CD4-positive, CD25-positive, alpha-beta regulatory T cell (primary cell): ENCODE data around the gene FCGR3A. TPM values are rescaled to one million over a fixed set of nuclear protein-coding genes. Genes with fewer than 3 reads are reported as not detected.
"Not testable (repeated sequence)": the region's sequence is repeated elsewhere in the genome, so short reads cannot be mapped to it uniquely, and the experiment has no call there.

ENCODE experiments used
- ATAC-seq, 2 donors: fragments of 150-1000 bp; cut with Tn5 transposase; one replicate each; pipeline ENCODE4 v1.10.0; 2021; ENCODE audit warnings: low read depth in 2 of 2, moderate number of reproducible peaks in 2 of 2, moderate library complexity in 1 of 2
- DNase-seq, 3 donors: peaks; one replicate each; pipeline versions ENCODE4 v3.0.0 to v3.0.0-alpha.2; 2012 to 2022; ENCODE audit warnings: mixed read lengths in 1 of 3
- H3K27ac ChIP-seq: one replicate; pipeline ENCODE4 v1.7.0; 2013; ENCODE audit warnings: mild to moderate bottlenecking, low read length; ENCODE audit not compliant: insufficient read depth, poor library complexity, severe bottlenecking
- H3K27me3 ChIP-seq: one replicate; pipeline ENCODE4 v1.7.0; 2013; ENCODE audit warnings: low read length; ENCODE audit not compliant: control insufficient read depth, insufficient read depth
- H3K36me3 ChIP-seq: one replicate; pipeline ENCODE4 v1.7.0; 2013; ENCODE audit warnings: mild to moderate bottlenecking, low read length, moderate library complexity; ENCODE audit not compliant: control insufficient read depth, insufficient read depth
- H3K4me1 ChIP-seq: 2 replicates; pipeline ENCODE4 v1.7.0; 2013; ENCODE audit warnings: mild to moderate bottlenecking, low read length; ENCODE audit not compliant: insufficient read depth, control insufficient read depth, poor library complexity, severe bottlenecking
- H3K4me3 ChIP-seq: one replicate; pipeline ENCODE4 v1.7.0; 2013; ENCODE audit warnings: low read depth, mild to moderate bottlenecking, low read length, moderate library complexity
- H3K9me3 ChIP-seq, 2 experiments: 1 replicate in 1 of 2; 2 replicates in 1 of 2; pipeline ENCODE4 v1.7.0; 2013; ENCODE audit warnings: low read length in 2 of 2, mild to moderate bottlenecking in 1 of 2, moderate library complexity in 1 of 2; ENCODE audit not compliant: control insufficient read depth in 2 of 2
- H3K27ac Mint-ChIP-seq, 3 donors: one replicate each; pipeline ENCODE4 v1.8.0; 2020 to 2022; ENCODE audit warnings: mild to moderate bottlenecking in 3 of 3, mixed read lengths in 3 of 3, moderate library complexity in 2 of 3
- H3K27me3 Mint-ChIP-seq: one replicate; pipeline ENCODE4 v1.8.0; 2022; ENCODE audit warnings: mild to moderate bottlenecking, mixed read lengths
- H3K36me3 Mint-ChIP-seq: one replicate; pipeline ENCODE4 v1.8.0; 2020; ENCODE audit warnings: mixed read lengths
- H3K4me1 Mint-ChIP-seq, 4 donors: one replicate each; pipeline ENCODE4 v1.8.0; 2020 to 2022; ENCODE audit warnings: mixed read lengths in 4 of 4, mild to moderate bottlenecking in 1 of 4
- H3K4me3 Mint-ChIP-seq, 4 donors: one replicate each; pipeline ENCODE4 v1.8.0; 2020 to 2022; ENCODE audit warnings: mild to moderate bottlenecking in 4 of 4, mixed read lengths in 4 of 4, moderate library complexity in 3 of 4
- H3K9me3 Mint-ChIP-seq, 7 donors: one replicate each; pipeline ENCODE4 v1.8.0; 2020 to 2022; ENCODE audit warnings: mixed read lengths in 7 of 7, mild to moderate bottlenecking in 3 of 7, moderate library complexity in 2 of 7
- polyA plus RNA-seq, 4 donors: library from polyadenylated mRNA; unstranded; fragments of 300-500 nt; fragmentation: Illumina TruSeq; gene quantifications; one replicate each; pipeline ENCODE4 v1.2.3, GENCODE V29; 2021
- total RNA-seq: library from RNA; stranded (reverse); gene quantifications from one replicate; pipeline ENCODE4 v1.2.3, GENCODE V29; 2022

FCGR3A gene
- total and polyA plus RNA-seq, 5 donors from 2014 or later, result 0.52 to 0.83 (median 0.79) TPM; not detected in 2

DNA sequence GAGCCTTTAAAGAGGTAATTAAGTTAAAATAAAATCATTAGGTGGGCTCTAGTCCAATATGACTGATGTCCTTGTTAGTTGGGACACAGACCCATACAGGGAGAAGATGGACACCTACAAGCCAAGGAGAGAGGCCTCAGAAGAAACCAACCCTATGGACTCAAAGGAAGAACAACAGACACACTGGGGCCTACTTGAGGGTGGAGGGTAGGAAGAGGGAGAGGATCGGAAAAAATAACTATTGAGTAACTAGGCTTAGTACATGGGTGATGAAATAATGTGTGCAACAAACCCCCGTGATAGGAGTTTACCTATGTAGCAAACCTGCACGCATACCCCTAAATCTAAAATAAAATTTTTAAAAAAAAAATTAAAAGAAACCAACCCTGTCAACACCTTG, 4.7 kb upstream of the FCGR3A start:
- not testable (repeated sequence) for H3K36me3 ChIP-seq, H3K4me1 ChIP-seq, ATAC-seq, H3K27ac ChIP-seq, H3K36me3 Mint-ChIP-seq, H3K4me3 ChIP-seq, H3K4me3 Mint-ChIP-seq, DNase-seq, H3K27me3 Mint-ChIP-seq, H3K9me3 ChIP-seq, H3K27me3 ChIP-seq, H3K9me3 Mint-ChIP-seq
- Mint-ChIP-seq H3K4me1 (peaks cover 0 to 12% (median 5%) of the 10 kb centered on the region in 4 donors), H3K27ac (peak overlapping the region in 1 of 3 donors; percentile 20)

- H3K4me3 Mint-ChIP-seq, H3K27ac Mint-ChIP-seq, H3K36me3 ChIP-seq, H3K4me1 ChIP-seq, H3K27ac ChIP-seq, H3K36me3 Mint-ChIP-seq, H3K9me3 ChIP-seq, H3K9me3 Mint-ChIP-seq, H3K4me3 ChIP-seq, ATAC-seq, H3K27me3 Mint-ChIP-seq, DNase-seq, H3K27me3 ChIP-seq: not testable (repeated sequence)
- H3K4me1 Mint-ChIP-seq, result peaks cover 0 to 12% (median 5%) of the 10 kb centered on the region in 4 donors
Observed at GRCh38 chr1:161553631-161554030, 4.0 kb upstream of the FCGR3A start.

DNA sequence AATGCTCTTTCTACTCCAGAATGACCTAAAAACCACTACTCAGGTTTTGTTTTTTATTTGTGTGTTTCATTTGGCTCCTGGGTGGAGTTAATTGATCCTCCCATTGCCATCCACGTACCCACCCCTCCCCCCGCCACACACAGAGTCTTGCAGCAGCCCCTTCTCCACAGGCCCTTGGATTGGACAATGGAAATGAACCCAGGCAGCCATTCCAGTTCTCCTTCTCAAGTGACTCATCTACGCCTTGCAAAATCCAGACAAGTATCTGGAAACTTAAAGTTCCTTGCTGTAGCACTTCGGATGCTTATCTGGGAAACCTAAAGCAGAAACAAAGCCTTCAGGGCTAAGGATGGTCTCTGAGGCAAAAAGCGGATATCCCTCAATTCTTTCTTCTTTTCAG, 1.3 kb upstream of the FCGR3A start:
- not testable (repeated sequence) for ATAC-seq, H3K27ac ChIP-seq, H3K36me3 ChIP-seq, H3K27me3 ChIP-seq, H3K9me3 ChIP-seq, H3K27ac Mint-ChIP-seq, H3K27me3 Mint-ChIP-seq, H3K36me3 Mint-ChIP-seq, H3K4me3 ChIP-seq, H3K4me1 ChIP-seq, H3K4me3 Mint-ChIP-seq, H3K4me1 Mint-ChIP-seq, H3K9me3 Mint-ChIP-seq, DNase-seq

- not testable (repeated sequence) for H3K27ac Mint-ChIP-seq, H3K4me1 ChIP-seq, H3K36me3 ChIP-seq, H3K9me3 Mint-ChIP-seq, DNase-seq, H3K4me3 Mint-ChIP-seq, H3K27me3 ChIP-seq, H3K36me3 Mint-ChIP-seq, H3K4me1 Mint-ChIP-seq, H3K9me3 ChIP-seq, H3K27me3 Mint-ChIP-seq, ATAC-seq, H3K4me3 ChIP-seq, H3K27ac ChIP-seq
Observed at GRCh38 chr1:161548749-161549406, 740 bp downstream of the FCGR3A start.

DNA sequence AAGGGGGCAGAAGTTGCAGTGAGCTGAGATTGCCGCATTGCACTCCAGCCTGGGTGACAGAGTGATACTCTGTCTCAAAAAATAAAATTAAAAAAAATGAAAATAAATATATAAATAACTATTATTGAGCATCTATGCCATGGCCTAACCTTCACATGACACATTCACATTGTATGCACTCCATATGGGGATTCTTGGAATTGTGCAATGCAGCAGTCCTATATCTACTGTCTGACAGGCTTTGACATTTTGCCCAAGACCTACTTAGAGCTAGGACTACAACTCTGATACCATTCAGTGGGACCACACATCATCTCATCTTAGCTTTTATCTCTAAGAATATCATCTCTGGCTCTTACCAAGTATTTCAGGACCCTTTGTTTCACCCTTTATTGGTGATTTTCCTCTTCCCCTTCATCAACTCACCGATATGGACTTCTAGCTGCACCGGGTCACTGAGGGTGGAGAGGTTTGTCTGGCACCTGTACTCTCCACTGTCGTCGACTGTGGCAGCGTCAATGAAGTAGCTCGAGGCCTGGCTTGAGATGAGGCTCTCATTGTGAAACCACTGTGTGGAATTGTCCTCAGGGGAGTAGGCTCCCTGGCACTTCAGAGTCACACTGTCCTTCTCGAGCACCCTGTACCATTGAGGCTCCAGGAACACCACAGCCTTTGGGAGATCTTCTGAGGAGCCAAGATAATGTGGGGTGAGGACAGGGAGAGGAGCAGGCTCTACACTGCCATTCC, 1.4 kb downstream of the FCGR3A start:
- not testable (repeated sequence) for H3K4me3 Mint-ChIP-seq, H3K9me3 Mint-ChIP-seq, H3K36me3 Mint-ChIP-seq

GRCh38 chr1:161545005-161545731, 4.5 kb downstream of the FCGR3A start:
- H3K4me3 Mint-ChIP-seq, ATAC-seq, H3K9me3 ChIP-seq, H3K27me3 ChIP-seq, H3K4me3 ChIP-seq, H3K27ac ChIP-seq, H3K4me1 ChIP-seq, H3K36me3 ChIP-seq, H3K9me3 Mint-ChIP-seq, H3K36me3 Mint-ChIP-seq: not testable (repeated sequence)
- Mint-ChIP-seq H3K4me1 (peaks cover 12 to 37% (median 18%) of the 10 kb centered on the region in 4 donors), H3K27ac (peak overlapping the region in 1 of 3 donors; percentile 35), H3K27me3 (peaks cover 21% of the 10 kb centered on the region)
- peak in 1 of 3 donors; percentile 29 for DNase-seq

More for the DNA sequence above, 1.4 kb downstream of the FCGR3A start:
- not testable (repeated sequence) for H3K27ac Mint-ChIP-seq, ATAC-seq, H3K9me3 ChIP-seq, H3K27me3 ChIP-seq, H3K27me3 Mint-ChIP-seq, H3K4me3 ChIP-seq, H3K27ac ChIP-seq, DNase-seq, H3K36me3 ChIP-seq, H3K4me1 ChIP-seq
- H3K4me1 Mint-ChIP-seq, result peaks cover 0 to 10% (median 2%) of the 10 kb centered on the region in 4 donors

DNA sequence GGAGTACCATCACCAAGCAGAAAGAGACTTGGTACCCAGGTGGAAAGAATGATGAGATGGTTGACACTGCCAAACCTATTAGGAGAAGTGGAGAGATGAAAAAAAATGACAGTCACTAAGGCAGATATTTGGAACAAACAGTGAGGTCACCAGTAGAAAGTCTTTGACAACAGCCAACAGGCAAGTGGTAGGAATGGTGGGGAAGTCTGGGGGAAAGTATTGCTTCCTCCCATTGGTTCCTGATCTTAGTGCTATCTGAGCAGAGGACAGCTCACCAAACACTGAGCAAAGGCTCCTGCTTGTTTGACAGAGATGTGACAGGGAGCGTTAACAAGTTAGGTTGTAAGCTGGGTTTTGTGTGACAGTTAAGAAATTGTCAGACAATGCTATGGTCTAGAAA, 6.5 kb downstream of the FCGR3A start:
- not testable (repeated sequence) for H3K27ac ChIP-seq, H3K27me3 ChIP-seq, H3K9me3 ChIP-seq, ATAC-seq, H3K36me3 ChIP-seq, H3K4me1 ChIP-seq, H3K9me3 Mint-ChIP-seq, DNase-seq, H3K4me3 ChIP-seq, H3K36me3 Mint-ChIP-seq
- H3K27me3 Mint-ChIP-seq, result peaks cover 29% of the 10 kb centered on the region
- H3K27ac Mint-ChIP-seq, result peak overlapping the region in 1 of 3 donors; percentile 81
- H3K4me3 Mint-ChIP-seq, result peak overlapping the region in 1 of 4 donors; percentile 11
- peaks cover 19 to 50% (median 27%) of the 10 kb centered on the region in 4 donors for H3K4me1 Mint-ChIP-seq
